Measurements from ENCODE around the gene UNC13C.

The UNC13C gene

DNA sequence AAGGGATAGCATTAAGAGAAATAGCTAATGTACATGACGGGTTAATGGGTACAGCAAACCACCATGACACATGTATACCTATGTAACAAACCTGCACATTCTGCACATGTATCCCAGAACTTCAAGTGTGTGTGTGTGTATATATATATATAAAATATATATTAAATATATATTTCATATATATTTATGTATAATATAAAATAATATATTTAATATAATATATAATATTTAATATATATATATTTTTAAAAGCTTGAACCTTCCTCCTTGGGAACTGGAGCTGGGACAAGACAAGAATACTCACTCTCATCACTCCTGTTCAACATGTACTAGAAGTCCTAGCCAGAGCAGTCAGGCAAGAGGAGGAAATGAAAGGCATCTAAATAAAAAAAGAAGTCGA is 149.3 kb downstream of the UNC13C start:
- DNase-seq = no peak

DNA sequence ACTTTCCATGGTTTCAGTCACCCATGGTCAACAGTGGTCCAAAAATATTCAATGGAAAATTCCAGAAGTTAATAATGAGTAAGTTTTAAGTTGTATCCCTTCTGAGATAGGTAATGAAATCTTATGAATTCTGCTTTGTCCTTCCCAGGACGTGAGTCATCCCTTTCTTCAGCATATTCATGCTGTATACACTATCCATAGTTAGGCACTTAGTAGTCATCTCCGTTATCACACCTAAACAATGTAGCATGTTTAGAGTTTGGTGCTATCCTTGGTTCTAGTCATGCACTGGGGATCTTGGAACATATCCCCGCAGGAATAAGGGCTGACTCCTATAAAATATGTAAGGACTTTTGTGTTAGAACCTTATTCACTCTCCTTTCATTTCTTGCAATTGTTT is 153.2 kb downstream of the UNC13C start:
- no peak for DNase-seq

DNA sequence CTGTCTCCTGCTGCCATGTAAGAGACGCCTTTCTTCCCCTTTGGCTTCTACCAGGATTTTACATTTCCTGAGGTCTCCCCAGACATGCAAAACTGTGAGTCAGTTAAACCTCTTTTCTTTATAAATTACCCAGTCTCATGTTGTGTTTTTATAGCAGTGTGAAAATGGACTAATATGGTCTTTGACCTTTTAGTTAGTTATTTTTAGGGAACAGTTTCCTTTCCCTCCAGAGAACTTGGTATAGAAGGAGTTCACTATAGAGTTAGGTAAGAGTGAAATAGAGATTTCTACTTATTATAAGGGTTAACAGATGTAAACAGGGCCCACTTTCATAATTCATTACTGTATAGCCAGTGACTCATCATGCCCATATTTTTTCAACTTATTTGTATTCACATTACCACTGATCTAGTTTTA is 170.9 kb downstream of the UNC13C start:
- no peak for DNase-seq

DNA sequence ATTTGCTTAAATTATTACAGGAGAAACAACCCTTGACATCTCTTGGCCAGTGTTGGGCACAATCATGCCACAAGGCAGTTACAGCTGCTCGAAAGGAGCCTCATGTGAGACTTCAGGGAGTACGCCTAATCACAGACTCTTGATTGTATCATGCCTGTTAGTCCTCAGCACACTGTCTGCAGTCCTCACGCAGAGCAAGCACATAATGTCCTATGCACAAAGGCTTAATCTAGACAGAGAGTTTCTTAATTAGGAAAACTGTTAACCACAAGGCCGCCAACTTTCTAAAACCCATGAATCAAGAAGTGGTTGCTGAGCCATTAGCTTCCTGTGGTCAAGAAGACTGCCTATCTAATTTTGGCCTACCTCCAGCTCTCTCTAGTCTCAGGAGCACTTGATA is 172.0 kb downstream of the UNC13C start:
- no peak for DNase-seq

DNA sequence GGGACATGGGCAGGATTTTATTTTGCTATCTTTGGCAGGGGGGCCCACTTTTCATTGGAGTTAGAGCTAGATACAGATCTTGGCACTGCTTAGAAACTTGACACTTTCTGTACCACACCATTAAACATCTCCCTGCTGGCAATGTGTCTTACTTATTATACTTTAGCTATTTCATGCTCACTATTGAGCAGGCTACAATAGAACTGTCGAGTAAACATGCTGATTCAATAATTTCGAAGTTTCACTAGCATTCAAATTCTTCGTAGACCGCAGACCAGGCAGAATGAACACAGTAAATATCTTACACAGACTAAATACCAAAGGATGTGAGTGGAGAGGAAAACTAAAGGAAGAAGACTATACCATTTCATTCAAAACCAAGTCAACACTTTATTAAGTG is 180.8 kb downstream of the UNC13C start:
- DNase-seq = no peak

DNA sequence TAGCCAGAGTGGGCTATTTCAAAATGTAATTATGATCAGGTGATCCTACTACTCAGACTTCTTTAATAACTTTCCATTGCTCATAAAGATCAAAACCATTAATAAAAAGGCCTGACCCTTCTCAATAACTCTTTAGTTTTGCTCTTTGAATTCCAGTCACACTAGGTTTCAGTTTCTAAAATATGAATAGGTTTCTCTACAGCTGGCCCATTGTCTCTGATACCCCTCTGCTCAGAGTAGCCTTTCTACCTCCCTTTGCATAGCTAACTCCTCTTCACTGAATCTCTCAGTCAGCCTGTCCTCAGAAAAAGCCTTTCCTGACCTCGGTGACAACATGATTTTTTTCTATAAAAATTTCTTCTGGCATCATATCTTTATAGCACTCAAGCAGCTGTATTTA is 209.1 kb downstream of the UNC13C start:
- DNase-seq = no peak

DNA sequence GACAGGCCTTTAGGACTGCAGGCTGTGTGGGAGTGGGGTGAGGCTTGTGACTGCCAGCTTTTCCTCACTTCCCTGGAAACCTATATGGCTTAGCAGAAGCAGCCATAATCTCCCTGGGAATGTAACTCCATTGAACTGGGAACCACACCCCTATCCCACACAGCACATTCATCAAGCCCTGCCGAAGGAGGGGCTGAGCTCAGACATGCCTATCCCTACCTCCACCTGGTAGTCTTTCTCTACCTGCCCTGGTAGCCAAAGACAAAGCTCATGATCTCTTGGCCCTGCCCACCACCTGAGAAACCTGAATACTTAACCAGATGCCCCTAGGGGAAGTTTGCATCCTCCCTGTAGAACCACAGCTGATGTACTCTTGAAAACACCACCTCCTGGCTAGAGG is 219.8 kb downstream of the UNC13C start:
- no peak for DNase-seq

DNA sequence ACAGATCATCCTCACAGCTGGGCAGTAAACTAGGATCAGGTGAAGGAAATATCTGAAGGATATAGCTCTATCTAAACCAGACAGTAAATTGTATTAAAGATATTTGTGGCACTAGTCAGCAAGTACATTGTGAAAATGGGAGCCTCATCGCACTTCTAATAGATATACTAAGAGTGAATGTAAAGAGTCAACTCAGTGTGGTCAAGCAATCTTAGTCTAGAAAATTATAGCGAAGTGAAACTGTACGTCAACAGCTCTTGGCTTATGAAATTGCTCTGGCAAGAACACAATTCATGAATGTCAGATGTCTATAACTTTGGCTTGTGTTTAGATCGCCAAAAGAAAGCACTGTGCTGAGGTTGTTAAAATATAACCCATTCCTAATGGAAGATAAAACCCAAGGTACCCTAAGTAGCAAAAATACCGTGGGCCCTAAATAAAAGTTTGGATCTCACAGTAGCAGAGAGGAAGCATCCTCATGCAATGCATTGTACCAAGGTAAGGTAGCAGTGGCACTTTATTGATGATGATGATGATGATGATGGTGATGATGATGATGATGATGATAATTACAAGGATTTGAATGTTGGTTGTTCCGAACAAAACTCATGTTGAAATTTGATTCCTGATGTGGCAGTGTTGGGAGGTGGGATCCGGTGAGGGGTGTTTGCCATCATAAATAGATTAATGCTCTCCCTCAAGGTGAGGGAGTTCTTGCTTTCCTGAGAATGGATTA is 228.5 kb downstream of the UNC13C start:
- no peak for DNase-seq

DNA sequence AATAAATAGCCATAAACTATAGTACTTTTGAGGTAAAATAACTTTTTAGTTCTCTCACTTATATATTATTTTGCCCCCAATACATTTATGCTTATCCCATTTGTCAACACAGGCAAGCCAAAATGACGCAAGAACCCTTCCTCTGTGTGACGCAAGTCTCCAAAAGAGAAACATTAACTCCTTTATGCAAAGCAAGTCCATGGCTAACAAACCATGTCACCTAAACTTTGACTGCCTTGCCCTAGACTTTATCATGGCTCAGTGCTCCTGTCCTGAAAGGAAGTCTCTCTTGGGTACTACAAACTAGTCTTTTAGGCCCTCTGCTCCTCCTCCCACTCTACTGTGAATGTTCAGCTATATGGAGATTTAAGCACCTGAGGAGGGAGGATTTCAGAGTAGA is 230.5 kb downstream of the UNC13C start:
- no peak for DNase-seq

DNA sequence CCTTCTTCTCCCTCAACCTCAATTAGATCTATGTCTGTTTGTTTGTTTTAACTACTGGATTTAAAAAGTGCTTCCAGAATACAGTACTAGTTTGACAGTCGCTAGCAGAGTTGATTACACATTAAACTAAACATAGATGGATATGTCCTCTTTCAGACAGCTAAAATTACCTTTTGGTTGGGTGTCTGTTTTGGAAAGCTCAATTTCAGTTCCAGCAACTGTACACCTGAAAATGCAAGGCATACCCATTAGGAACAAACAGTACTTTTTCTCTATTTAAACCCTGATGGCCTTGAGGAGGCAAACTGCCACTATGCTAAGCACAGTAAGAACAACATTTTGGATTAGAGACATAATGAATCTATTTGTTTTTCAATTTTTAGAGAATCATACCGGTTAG is 234.4 kb downstream of the UNC13C start:
- DNase-seq = no peak

DNA sequence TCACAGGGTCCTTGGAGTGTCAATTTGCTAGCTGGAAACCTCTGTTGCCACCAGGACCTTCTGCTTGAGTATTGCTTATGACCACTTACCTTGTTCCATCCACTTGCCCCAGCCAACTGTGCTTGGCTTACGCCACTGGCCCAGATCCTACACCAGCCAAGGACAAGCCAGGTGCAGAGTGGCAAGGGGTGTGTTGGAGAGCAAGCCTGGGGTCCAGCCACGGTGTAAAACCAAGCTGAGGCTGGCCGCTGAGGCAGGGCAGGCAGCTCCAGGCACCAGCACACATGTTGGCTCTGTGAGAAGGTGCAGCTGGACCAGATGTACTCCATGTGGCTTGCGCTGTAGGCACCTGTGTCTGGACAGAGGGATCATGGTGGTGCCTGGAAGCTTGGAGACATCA is 248.2 kb downstream of the UNC13C start:
- DNase-seq = no peak

DNA sequence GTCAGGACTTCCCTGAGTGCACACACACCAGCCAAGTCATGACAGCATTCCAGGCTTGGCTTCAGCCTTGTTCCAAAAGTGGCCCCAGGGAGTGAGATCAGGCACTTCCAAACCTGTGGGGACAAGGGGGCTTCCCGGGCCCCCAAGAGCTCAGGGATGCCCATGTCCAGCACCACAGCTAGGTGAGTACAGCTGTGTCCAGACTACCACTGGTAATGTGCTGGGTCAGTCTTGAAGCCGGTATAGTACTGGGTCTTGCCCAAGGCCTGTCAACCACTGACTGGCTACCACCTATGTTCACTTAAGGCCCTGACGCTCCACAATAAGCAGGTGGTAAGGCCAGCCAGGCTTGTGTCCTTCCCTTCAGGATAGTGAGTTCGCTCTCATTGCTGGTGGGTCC is 249.3 kb downstream of the UNC13C start:
- no peak for DNase-seq

DNA sequence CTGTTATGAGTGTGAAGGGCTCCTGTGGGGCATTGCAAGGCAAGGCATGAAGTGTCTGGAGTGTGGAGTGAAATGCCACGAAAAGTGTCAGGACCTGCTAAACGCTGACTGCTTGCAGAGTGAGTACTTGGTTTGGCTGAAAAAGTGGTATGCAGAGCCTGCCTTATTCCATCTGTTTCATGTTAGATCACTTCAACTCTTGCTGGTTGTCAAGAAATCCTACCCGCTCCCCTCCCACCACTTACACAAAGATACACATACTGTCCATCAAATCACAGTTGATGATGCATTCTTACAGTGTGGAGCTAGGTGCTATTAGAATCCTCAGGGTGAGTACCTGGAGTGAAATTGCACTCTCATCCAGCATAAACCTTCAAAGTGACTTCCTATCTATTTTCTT is 272.1 kb downstream of the UNC13C start:
- DNase-seq = no peak

DNA sequence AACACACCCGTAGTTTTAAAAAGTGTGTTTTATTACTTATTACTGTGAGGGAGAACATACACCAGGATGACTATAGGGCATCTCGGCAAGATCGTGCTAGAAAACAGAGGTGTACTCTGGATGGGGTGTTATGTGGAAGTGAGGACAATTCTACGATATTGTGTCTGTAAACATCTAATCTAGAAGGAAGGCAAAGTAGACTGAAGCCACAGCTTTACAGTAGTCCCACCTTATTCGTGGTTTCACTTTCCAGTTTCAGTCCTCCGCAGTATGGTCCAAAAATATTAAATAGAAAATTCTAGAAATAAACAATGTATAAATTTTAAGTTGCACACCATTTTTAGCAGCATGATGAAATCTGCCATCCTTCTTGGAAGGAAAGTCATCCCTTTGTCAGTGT is 277.9 kb downstream of the UNC13C start:
- no peak for DNase-seq

DNA sequence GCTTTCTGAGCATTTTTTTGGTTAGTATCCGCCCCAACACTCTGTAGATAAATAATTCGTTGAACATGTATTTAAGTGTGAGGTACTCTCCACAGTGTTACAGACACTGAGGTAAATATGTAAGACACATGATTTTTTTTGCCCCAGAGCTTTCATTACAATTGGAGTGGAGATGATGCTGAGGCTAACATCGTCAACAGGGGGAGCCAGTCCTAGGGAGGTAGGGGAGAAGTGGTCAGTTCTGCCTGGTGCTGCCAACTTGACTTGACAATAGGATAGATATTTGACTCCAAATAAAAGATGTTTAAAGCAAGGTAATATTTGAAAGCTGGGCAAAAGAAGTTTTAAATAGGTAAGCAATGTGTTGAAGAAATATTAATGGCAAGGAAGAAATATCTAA is 295.7 kb downstream of the UNC13C start:
- no peak for DNase-seq

DNA sequence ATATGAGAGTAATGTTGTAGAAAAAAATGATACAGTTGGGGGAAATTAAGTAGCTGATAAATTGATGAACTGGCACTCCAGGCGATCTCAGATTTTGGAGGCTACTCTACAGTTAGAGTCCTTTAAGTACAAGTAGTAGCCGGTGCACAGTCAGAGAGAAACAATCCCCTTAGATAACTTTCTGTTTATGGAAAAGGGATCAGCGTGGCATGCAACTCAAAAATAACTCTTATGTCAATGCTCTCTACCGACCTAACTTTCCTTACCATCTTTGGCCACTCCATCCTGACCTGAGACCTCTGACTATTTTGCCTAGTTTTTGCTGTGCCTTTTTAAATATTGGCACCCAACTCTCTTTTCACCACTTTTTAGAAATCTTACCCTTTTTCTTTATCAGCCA is 299.6 kb downstream of the UNC13C start:
- no peak for DNase-seq

DNA sequence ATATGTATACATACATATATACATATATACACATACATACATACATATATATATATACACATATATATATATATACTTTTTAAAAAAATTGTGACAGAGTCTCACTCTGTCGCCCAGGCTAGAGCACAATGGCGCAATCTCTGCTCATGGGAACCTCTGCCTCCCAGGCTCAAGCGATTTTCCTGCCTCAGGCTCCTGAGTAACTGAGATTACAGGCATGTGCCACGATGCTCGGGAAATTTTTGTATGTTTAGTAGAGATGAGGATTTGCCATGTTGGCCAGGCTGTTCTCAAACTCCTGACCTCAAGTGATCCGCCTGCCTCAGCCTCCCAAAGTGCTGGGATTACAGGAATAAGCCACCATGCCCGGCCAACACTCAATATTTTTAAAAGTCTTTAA is 302.5 kb downstream of the UNC13C start:
- DNase-seq = no peak

DNA sequence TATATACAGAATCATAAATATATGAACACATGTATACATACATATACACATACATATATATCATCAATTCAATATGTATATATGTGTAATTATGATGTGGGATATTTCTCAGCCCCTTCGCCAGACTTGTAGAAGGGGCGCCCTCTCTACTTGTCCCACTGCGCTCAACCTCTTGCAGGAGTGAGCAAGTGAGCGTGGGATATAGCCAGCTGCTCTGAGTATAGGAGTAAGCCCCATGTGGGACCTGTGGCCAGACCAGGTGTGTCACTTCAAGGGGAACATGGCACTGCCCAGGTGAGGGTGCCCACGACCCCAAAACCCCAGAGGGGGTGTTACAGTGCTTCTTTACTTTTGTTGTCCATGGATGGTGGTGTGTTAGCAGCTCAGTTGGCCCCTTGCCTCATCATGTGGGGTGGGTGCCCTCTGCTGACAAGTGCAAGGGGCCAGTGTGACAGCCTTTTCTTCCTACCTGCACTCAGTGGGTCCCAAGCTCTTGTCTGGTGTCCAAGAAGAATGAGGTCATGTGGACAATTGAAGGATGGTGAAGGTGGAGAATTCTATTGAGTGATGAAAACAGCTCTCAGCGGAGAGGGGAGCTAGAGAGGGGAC is 304.1 kb downstream of the UNC13C start:
- no peak for DNase-seq

DNA sequence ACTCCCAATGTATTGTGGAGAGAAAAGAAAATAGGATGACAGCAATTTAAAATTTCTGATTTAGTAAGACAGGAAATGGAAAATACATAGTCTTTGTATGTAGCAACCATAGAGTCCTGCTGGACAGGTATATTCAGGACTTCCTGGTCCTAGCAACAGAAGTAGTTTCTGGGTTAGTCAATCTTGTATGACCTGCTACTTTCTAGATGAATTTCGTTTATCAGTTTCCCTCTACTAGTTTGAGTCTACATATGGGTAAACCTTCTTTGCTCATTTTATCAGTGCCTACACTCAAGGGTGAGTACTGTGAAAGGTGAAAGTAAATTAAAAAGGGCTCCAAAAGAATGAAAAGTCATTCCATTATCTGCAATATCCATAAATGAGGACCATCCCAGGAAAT is 309.8 kb downstream of the UNC13C start:
- no peak for DNase-seq

DNA sequence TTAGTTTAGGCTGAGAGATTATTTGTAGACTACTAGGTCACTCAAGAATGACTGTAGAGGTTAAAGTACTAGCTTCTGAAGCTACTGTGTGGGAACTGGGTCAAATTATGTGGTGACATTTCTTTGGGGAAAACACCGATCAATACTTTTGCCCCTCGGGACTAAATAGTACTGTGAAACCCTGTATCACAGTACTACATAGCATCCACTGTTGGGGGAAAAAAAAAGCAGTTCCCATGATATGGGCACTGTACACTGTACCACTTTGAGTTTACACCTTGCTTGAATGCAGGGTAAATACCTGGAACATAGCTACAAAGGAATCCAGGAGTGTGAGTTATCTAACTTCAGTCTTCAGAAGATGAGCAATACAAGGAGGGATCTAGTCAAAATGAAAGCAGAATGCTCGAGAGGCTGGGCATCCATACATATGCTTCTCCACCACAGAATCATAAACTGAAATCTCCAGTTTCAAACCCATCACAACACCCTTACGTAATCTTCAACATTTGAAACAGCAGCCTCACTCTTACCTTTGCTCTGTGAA is 311.4 kb downstream of the UNC13C start:
- no peak for DNase-seq

DNA sequence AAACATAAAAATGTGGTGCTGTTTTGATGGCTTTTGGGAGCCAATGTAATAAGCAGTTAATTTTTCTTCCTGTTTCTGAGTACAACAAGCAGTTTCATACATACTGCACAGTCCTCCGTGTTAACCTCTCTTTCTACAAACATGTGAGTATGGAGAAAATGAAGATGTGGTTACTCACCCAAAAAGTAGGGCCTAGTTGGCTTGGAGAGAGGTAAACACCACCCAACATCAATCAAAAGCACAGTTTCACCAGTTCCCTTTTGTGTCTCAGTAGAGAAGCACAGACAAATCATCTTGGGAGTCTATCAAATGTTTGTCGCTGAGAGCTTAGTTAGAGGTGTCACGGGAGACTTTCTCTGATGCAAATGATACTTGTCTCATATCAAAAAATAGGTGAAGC is 320.2 kb downstream of the UNC13C start:
- DNase-seq = no peak

DNA sequence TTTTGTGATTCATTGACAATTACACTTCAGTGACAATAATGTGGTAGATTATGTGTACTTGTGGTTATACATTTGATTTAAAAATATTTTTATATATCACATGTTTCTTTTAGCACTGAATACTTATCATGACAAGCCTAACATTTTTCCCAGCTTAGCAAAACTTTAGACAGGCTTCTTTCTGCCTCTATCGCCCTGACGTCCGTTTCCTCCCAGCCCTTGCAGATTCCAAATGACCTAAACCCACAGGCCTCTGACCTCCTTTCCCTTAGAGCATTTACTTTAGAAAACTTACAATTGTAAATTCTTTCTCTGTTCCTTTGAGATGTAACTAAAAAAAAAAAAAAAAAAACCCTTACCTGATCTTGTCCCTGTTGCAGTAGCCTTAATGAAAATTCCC is 326.1 kb downstream of the UNC13C start:
- no peak for DNase-seq

DNA sequence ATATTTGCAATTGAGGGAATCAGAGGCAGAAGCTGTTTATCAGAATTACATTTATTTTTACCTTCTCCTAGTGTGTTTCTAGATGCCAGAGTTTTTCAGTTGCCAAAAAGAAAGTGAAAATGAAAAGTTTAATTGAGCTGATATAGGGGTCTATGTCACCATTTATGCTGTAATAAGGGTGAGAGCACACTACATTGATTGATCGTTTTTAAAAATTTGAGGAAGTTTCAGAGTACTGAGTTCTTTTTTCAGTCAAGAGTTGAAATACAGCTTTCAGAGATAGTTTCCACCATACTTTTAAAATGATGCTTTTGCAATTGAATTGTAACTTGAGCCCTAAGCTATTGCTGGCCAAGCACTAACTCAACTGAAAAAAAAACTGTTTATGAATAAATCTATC is 326.9 kb downstream of the UNC13C start:
- DNase-seq = no peak

DNA sequence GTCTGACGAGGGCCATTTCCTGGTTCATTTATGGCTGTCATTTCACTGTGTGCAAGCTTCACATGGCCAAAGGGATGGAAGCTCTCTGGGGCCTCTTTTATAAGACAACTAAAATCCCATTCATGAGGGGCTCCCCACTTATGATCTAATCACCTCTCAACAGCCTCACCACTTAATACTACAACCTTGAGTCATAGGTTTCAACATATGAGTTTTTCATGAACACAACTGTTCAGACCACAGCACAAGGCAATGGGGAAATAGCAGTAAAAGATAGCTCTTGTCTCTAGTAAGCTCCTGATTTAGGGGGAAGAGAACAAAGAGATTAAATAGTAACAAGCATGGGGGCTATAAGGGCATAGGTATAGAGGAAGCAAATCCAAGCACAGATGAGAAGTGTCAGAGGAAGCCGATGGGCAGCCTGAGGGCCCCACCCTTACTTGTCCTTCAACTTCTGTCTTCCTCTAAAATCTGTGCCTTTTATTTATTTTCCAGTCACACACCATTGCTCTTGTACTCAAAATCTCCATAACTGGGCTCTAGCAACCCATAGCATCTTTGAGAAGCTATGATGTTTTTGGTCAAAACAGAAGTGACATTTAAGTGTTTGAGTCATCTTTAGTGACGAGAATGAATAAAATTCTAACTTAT is 329.1 kb downstream of the UNC13C start:
- DNase-seq = no peak

Measured in CD4-positive, alpha-beta T cell treated with Interleukin-21 for 1 hour (primary cell).